GF-D8 (cell line): ENCODE data around the gene NFIB.

Source experiments
- DNase-seq: peaks from one replicate; lab custom pipeline; 2025; lab: John Stamatoyannopoulos, UW

Gene NFIB

DNA sequence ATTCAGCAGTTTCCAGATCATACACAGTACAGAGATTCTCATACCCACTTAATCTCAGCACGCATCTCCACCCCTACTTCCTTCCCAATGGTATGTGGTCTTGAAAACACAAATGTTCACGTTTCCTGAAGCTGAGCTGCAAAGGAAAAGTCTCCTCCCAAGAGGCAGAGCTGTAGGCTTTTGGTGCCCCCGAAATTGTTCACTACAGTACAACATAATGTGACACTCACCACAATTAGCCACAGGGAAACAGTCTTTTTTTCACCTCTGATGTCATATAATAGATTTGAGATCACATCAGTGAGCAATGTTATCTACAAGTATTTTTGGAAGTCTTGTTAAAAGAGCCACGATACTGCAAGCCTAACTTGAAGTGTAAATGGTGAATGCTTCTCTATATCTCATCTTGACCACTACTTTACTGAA, 40.2 kb downstream of the NFIB start:
- no peak for DNase-seq

DNA sequence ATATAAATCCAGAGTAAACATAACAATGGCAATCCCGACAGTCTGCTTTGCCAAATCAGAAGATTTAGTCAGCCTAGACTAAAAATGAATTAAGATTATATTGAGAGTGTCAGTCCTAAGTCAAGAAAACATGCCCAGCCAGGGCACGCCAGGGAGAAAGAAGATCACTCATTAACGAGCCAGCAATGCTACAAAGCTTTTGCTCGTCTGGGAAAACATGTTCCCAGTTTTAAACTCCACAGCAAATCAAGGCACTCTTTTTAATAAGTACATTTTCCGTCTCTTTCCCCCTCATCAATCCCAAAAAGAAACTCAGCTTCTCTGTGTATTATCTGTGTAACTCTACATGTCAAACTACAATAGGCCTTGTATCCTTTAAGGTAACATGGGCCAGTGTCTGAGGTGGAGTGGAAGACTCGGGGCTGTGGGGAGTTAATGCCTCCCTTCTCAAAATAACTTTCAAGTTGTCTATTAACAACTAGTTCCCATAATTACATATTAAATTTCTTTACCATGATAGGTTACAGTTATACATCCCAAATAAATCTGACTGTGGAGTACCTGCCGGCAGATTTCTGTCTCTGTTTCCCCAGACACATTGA, 40.9 kb downstream of the NFIB start:
- DNase-seq, result no peak

DNA sequence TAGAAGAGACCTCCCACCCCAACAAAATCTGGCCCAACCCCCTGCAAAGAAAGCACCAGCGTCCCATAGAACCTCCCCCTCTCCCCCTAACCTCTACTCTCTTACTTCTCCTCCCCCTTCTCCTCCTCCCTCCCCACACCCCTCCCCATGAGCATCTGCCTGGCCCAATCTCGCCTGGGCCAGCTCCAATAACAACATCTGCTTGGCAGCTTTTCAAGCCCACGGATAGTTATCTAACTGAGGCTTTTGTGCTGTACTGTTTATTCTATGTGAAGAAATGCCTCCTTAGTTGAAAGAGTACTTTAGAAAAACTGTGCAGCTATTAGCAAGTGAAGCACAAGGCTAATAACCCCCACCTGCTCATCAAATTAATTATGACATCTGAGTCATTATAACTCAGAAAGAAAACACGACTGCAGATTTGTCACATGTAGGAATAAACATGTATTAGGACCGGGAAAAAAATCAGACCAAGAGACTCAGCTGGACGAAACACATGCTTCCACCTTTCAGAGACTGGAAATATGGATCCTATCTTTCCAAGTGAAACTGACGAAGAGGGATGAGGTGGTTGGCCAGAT, 42.8 kb downstream of the NFIB start:
- DNase-seq, result no peak

DNA sequence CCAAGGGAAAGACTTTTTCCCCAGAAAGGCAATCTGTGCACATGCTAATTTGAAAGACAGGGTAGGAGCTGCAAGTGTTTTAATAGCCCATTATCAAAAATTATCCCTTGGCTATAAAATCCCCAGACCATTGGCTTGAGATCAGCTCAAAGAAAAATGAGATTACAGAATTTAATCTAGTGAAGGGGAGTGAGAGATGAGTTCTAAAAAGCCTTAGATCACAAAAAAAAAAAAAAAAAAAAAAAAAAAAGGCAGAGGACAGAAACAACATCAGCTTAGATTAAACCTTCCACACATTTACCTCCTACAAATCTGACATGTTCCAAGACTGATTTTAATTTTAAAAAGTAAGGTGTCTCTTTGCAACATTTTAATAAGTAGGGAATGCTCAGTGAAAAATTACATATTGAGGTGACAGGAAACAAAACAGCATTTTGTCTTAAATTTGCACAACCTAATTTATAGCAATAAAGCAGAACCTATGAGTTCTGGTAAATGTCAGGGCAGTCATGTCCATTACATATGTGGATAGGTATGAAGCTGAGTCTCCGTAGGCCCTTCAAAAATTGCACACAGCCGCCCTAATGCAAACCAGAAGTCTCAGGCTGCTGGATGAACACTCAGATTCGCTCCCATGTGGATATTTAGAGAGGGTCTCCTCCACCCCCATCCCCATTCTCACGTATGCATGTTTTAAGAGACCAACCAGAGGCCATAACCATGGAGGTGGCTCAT, 43.4 kb downstream of the NFIB start:
- DNase-seq, result no peak

DNA sequence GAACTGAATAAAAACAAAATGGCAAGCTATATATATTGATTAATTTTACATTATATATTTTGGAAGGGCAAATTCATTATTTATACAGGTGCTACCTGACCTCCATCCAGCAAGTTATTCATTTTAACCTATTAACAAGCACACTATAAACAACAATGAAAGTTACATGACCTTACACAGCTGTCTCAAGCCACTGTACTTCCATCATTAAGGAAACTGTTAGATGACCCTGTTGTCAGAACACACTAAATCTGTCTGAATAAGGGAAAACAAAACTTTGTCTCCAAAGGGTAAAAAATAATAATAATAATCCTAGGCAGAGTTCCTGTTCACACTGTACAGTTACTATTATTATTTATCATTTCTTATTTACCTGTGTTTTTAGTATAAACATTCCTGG, 44.0 kb downstream of the NFIB start:
- no peak for DNase-seq

DNA sequence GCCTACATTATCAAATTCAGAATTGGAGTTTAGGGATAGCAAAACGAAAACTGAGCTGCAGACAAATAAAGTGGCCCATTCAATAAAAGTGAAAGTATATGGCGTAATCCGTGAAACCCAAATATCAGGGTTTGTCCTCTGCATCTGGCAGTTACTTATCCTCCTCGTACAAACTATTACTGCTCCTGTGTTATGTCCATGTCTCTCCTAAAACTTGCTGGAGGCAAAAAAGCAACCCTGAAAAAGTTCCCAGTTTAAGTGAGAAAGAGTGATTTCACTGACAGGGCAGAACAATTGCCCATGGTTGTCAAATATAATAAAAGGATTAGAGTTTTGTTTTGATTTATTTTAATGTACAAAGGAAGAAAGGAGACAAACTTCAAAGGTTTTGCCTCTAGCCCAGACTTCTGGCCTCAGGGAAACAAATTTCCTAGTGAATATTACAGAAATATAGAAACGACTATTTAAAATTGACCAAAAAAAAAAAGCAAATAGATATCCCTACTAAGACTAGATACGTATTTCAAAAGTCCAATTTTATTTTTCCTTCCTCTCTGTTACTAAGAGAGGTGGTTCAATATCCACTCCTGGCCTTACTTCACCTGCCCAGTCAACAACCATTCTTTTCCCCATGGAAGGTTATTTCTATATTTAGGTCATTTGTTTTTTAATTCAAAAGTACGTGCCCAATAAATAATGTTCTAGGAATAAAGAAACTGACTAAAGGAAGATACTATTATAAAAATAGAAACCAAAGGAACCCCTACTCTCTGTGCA, 50.0 kb downstream of the NFIB start:
- DNase-seq, result no peak

DNA sequence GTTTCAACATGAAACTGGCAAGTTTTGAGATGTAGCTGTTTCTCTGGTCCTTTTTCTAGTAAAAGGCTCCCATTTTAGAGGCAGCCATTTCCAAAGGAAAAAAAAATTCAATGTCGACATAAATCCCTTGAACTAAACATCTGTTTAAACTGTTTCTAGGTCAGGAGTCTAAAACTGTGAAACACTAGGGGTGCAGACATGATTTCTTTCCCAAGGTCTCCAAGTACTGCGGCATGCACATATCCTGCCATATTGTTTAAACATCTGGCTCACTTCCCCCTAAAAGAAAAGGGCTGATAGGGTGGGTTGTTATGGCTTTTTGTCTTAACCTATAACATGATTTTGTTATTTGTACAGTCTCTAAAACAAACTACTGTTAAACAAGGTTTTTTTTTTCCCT, 51.1 kb downstream of the NFIB start:
- no peak for DNase-seq

DNA sequence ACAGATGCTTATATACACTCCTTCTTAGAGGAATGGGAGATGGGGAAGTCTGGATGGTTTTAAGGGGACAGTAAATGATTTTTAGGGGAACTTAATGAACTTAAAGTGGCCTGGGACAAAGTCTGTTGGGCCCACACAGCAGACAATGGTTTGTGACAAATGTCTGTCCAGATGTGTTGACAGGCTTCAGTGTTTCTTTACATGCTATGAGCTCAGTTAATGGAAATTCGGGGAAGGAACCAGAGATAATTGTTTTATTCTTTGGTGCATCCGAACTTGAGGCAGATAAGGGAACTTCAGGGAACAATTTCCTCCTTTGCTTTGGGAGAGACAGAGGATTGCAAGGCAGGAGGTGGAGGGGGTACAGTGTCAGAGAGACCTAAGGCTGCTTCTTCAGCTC, 52.3 kb downstream of the NFIB start:
- no peak for DNase-seq

DNA sequence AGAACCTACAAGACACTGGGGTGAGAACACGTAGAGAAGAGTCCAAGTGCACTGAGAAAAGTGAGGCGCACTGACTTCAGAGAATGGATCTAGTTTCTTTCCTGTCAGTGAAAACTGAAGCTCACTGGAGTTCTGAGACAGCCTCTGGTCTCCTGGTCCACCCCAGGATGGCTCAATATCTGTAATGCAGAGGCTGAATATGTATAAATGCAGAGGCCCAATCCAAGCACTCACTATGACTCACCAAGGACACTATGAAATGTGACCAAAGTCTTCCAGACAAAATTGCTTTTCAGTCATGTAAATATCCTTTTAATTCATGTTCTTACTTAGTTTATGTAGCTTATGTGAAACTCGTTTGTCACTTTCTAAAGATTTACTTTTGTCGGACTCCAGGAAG, 53.8 kb downstream of the NFIB start:
- no peak for DNase-seq

DNA sequence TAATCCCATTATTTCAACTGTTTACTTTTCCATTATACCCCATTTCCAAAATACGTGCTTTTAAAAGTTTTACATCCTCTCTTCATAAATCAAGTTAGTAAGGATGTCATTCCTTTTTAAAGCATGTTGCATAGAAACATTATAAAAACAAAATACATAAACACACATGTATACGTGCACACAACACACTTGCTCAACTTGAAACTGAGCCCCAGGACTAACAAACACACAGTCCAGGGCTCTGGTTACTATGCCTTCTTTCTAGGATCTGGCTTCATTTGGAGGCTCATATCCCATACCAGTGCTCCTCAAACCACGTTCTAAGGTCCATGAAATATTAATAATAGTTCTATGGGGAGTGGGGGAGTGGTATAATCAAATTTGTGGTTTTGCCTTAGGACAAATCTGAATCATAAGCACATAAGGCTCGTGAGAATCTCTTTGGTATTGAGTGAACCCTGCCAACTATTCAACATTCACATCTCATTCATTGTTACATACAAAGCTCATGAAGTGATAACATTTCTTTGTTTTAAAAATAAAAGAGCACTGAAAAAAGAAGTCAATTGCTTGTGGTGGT, 55.2 kb downstream of the NFIB start:
- no peak for DNase-seq

DNA sequence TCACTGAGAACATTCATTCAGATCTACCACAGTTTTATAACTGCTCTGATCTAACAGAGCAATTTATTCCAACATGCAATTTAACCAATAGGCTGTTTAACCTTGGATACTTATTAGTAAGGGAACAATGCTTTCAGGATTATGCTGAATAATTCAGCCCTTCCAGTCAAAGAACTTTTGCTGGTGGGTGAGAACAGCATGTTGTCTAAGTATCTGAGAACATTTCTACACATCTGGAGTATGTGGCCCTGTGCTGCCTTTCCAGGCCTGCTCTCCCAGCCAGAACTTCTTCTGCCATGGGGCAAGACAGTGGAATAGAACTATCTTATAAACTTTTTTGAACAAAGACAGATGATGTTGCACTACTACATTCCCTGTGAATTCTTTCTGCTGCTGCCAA, 55.8 kb downstream of the NFIB start:
- DNase-seq, result no peak

DNA sequence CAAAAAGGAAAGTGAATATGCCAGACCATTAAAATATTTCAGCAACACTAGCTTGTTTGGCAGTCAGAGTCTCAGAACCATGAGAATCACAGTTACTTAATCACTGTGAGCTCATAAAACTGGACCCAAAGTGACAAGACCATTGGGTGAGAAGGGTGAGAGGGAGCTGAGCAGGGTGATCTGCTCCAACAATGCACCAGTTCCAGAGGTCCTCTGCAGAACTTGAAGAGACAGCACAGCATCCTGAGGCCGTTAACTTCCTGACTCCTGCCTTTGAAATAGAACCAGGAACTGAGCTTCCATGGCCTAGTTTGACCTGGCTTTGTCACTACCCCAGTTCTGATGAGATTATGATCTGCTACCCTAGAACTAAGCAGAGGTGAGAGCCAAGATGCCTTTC, 57.4 kb downstream of the NFIB start:
- no peak for DNase-seq

DNA sequence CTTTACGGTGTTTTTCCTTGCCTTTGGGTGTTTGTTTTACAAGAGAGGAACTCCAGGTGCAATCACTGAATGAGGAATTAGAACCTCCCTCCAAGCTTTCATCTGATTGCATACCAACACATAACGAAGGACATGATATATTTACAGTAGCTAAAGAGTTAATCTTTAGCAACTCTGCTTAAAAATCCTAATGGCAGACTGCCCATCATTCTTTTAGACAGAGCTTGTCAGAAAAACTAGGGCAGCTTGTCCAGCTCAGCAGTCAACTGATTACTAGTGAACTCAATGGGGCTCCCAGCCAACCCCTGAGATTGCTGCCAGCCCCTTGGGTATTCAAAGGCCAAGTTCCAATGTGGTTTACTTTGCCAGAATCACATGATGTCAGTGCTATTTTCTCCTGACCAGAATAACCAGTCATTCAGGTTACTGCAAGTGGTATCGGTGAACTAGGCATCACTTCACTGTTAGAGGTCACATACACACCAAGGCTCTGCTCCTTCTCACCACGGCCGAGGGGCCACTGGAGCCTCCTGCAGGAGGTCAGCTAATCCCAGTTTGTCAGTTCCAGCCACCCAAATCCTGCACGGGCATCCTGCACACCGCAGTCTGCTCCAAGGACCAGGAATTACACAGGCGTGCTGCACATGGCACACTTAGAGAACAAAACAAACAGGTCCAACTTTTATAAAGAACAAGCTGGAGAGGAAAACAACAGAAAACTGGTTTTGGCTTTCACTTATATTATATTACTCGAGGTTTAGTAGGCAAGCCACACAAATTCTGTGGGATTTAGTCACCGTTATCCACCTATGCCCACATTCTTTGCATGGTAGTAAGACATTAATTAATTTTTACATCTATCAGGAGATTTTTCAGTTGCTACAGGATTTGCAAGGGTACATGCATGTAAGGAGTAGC, 62.5 kb downstream of the NFIB start:
- no peak for DNase-seq

DNA sequence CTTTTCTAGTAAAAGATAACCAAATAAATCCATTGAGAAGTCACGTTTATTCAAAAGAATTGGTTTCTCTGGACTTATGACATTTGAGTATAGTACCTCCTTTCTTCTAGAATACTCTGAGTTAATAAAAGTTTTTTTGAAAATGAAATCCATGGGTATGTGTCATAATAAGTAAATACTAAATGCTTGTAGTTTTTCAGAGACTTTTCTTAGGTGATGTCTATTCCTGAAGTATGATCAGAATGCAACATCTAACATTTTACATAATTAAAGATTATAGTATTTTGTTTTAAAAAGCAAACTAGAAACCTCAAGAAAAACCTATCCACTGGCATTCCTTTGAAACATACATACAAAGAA, 63.2 kb downstream of the NFIB start:
- DNase-seq, result no peak

DNA sequence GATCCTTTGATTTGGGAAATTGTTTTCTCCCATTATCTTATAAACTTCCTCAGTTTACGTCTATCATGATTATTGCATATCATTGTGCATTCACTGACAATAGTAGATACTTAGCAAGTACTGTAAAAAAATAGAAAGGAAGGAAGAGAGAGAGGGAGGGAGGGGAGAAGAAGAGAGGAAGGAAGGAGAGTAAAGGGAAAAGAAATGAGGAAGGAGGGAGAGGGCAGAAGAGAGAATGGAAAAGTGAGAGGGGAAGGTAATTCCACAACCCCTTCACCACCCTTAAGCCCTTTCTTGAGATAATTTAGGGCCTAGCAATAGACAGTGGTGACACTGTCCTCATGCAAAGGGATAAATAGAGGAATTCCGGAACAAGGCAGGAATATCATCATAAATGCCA, 64.4 kb downstream of the NFIB start:
- no peak for DNase-seq

DNA sequence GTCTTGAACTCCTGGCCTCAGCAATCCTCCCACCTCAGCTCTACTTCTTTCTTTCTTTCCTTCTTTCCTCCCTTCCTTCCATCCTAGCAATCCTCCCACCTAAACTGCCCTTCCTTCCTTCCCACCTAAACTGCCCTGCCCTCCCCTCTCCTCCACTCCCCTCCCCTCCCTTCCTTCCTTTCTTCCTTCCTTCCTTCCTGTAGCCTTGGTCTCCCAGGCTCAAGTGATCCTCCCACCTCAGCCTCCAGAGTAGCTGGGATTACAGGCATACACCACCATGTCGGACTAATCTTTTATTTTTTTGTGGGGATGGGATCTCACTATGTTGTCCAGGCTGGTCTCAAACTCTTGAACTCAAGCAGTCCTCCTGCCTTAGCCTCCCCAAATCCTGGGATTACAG, 65.8 kb downstream of the NFIB start:
- DNase-seq, result no peak

DNA sequence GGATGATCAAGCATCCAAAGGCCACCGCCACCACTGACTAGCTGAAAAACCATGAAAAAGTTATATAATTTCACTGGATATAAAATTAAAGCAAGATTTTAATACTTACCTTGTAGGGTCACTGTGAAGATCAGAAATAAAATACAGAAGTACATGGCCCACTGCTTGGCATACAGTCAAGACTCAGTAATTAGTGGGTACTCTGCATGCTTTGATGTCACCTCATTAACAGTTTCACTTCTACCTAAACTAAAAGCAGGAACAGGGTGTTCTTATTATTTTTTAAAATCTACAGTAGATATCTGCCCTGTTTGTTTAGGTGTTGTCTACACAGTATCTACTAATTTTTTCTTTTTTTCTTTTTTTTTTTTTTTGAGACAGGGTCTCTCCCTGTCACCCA, 66.4 kb downstream of the NFIB start:
- DNase-seq, result no peak

DNA sequence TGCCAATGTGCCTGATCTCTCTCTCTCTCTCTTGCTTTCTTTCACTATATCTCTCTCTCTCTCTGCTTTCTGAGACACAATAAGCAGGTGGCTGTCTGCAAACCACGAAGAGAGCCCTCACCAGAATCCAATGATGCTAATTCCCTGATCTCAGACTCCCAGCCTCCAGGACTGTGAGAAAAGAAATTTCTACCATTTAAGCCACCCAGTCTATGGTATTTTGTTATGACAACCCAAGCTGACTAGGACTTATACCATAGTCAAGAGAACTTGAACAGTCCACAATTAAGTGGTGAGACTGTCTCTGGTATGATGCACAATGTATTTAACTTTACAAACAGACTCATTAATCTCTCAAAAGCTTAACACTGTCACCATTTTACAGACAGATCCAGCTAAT, 67.0 kb downstream of the NFIB start:
- no peak for DNase-seq

DNA sequence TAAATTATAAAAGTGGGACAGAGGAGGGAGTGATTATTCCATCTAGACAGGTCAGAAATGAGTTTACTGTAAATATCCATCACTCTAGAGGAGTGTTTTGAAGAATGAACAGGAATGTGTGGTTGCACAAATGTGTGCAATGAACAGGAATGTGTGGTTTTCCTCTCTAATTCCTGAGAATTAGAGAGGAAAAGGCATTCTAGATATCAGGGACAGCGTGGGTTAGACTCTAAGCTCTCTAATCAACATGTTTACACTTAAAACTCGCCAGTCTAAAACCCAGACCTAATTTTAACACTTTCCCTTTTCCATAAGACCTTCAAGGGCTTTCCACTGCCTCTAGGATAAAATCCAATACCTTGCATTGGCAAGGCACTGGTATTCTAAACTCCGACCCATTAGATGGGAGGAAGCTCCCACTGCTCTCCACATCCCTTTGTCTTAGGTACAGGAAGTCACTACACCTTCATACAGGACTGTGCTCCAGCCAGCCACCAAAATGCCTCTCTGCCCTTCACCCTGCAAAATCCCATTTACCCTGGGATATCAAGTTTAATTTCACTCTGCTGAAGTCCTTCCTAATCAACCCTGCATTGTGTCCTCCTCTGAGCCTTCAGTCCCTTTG, 67.9 kb downstream of the NFIB start:
- DNase-seq, result no peak

DNA sequence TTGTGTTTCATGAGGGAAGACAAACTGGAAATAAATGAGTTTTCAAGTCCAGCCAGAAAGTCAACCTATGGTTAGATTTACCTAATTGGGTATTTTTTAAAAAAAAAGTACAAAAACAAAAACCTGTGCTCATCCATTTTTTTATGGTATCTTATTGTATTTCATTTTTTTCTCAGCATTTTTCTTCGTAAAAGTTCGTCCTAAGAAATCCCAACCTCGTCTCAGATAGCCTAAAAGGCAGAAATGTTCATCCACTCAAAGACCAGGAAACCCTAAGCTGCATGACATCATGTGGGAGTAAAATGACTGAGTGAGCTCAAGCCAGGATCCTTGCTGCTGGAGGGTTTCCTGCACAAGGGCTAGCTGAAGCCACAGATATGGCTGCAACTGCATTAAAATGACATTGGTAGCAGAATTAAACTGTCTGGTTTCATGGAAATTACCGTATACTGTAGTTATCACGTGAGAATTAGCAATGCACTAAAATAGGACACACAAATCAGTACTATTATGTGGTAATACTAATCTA, 70.4 kb downstream of the NFIB start:
- no peak for DNase-seq
